K562 (cell line): ENCODE data around the gene JAM2. TPM values are rescaled to one million over a fixed set of nuclear protein-coding genes. Genes with fewer than 3 reads are reported as not detected.

Experiments used
- ADNP ChIP-seq: fragments of 200-800 bp; sonication (Bioruptor generic); IDR thresholded peaks from 2 replicates; pipeline ENCODE4 v1.6.1; 2016; ENCODE audit warnings: missing genetic modification characterization, missing compliant biosample characterization
- FOSL1 ChIP-seq: fragments of 200-800 bp; sonication (Bioruptor generic); conservative IDR thresholded peaks from 2 replicates; pipeline ENCODE4 v1.6.1; 2016; ENCODE audit warnings: missing genetic modification characterization, missing compliant biosample characterization
- HNRNPK ChIP-seq: fragments of 200-400 bp; formaldehyde crosslinking; IDR thresholded peaks from one replicate; pipeline ENCODE4 v1.6.1; 2018; ENCODE audit warnings: mild to moderate bottlenecking, low read depth, low read length; ENCODE audit not compliant: poor library complexity, severe bottlenecking
- JUND ChIP-seq, 2 experiments: IDR thresholded peaks; 2 replicates in 1 of 2; 3 replicates in 1 of 2; pipeline ENCODE4 v1.6.1; 2011; ENCODE audit warnings: borderline replicate concordance in 2 of 2, low read depth in 2 of 2, low read length in 2 of 2, improper control_type of control experiment in 1 of 2, missing biosample characterization in 1 of 2, missing genetic modification characterization in 1 of 2, missing genetic modification reagents in 1 of 2
- NELFE ChIP-seq: IDR thresholded peaks from 2 replicates; pipeline ENCODE4 v1.6.1; 2011; ENCODE audit warnings: mild to moderate bottlenecking; ENCODE audit not compliant: insufficient read depth, insufficient read length
- NR1H2 ChIP-seq: sonication (generic); formaldehyde crosslinking; IDR thresholded peaks from 2 replicates; pipeline ENCODE4 v1.4.0; 2020; ENCODE audit warnings: mild to moderate bottlenecking, missing genetic modification reagents
- TCFL5 ChIP-seq: fragments of 250-450 bp; sonication (Bioruptor Pico); conservative IDR thresholded peaks from 2 replicates; pipeline ENCODE4 v1.6.1; 2021; ENCODE audit warnings: mild to moderate bottlenecking, moderate library complexity, matching md5 sums
- polyA plus RNA-seq, 8 experiments: library from polyadenylated mRNA; depleted of rRNA in 4 of 8; stranded (reverse) in 5 of 8; unstranded in 3 of 8; fragments of >200 nt; fragmentation: Nextera tagmentation in 2 of 8; fragmentation: Illumina TruSeq in 1 of 8; extraction: Ambion mirVana in 2 of 8; extraction: Trizol in 1 of 8; gene quantifications; 2 replicates each; pipeline versions ENCODE4 v1.2.1 to v1.2.3, GENCODE V29; 2011 to 2014; ENCODE audit warnings: inconsistent platforms in 1 of 8, missing spikeins in 1 of 8
- total RNA-seq, 7 experiments: library from RNA; depleted of rRNA in 6 of 7; stranded (reverse); fragments of >200 nt in 6 of 7; fragmentation: Illumina TruSeq in 2 of 7; extraction: Trizol in 2 of 7; gene quantifications; 2 replicates each; pipeline versions ENCODE4 v1.2.1 to v1.2.3, GENCODE V29; 2011 to 2021; ENCODE audit warnings: low replicate concordance in 1 of 7
- TF ChIP-seq, protein P1 (sequence below): fragments of 250-450 bp; sonication (Bioruptor Pico); IDR thresholded peaks from 2 replicates; pipeline ENCODE4 v1.8.0; 2022; ENCODE audit warnings: moderate library complexity, mild to moderate bottlenecking, inconsistent platforms
- TF ChIP-seq, protein P2 (sequence below): sonication (generic); formaldehyde crosslinking; IDR thresholded peaks from 2 replicates; pipeline ENCODE4 v1.8.0; 2022; ENCODE audit warnings: mild to moderate bottlenecking, low read depth, missing genetic modification reagents
- TF ChIP-seq, protein P3 (sequence below): fragments of 450-650 bp; IDR thresholded peaks from 2 replicates; pipeline ENCODE4 v1.6.1; 2017; ENCODE audit warnings: antibody characterized with exemption, mild to moderate bottlenecking
- TF ChIP-seq, protein P4 (sequence below): sonication (generic); formaldehyde crosslinking; IDR thresholded peaks from 2 replicates; pipeline ENCODE4 v1.8.1; 2023; ENCODE audit warnings: mild to moderate bottlenecking, missing genetic modification reagents
- TF ChIP-seq, protein P5 (sequence below): fragments of 200-800 bp; sonication (Bioruptor generic); IDR thresholded peaks from 2 replicates; pipeline ENCODE4 v1.6.1; 2017; ENCODE audit warnings: missing genetic modification characterization, missing compliant biosample characterization

The JAM2 gene
- total and polyA plus RNA-seq, 9 of the 15 experiments (the other 6 are each of a cell fraction or from before 2014, with no cell fraction given), result 0.03 to 0.08 (median 0.07) TPM; not detected in 6

DNA sequence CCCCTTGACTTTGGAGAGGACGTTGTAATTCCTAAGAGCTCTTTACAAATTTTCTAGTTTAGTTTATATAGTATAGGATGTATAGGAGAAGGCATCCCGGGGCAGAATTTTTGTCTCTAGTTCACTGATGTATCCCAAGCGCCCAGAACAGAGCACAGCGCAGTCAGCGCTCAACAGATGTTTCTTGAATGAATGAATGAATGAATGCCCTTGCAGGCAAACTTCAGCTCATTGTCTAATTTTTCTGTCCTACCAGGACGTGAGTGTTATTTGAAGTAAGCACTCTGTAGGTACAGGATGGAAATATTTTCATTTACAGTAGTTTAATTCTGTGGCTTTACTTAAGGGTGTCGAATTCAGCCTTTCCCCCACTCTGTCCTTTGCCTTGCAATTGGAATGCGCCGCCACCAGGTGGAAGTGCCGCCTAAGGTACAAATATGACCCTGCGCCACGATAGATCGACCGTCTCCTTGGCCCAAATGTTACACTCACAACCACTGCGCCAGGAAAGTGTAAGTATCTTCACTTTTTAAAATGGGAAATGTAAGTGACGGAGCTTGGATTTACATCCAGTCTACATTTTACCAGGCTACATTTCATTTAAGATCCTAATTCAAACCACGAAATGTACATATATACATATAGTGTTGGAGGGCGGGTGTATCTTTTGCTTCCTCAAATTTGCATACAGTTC lies 30.9 kb upstream of the JAM2 start (continued):
- TF ChIP-seq, protein P1, sequence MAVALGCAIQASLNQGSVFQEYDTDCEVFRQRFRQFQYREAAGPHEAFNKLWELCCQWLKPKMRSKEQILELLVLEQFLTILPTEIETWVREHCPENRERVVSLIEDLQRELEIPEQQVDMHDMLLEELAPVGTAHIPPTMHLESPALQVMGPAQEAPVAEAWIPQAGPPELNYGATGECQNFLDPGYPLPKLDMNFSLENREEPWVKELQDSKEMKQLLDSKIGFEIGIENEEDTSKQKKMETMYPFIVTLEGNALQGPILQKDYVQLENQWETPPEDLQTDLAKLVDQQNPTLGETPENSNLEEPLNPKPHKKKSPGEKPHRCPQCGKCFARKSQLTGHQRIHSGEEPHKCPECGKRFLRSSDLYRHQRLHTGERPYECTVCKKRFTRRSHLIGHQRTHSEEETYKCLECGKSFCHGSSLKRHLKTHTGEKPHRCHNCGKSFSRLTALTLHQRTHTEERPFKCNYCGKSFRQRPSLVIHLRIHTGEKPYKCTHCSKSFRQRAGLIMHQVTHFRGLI (CRISPR knock-in tag), result no peak
- TF ChIP-seq, protein P2, sequence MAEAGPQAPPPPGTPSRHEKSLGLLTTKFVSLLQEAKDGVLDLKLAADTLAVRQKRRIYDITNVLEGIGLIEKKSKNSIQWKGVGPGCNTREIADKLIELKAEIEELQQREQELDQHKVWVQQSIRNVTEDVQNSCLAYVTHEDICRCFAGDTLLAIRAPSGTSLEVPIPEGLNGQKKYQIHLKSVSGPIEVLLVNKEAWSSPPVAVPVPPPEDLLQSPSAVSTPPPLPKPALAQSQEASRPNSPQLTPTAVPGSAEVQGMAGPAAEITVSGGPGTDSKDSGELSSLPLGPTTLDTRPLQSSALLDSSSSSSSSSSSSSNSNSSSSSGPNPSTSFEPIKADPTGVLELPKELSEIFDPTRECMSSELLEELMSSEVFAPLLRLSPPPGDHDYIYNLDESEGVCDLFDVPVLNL (CRISPR knock-in tag), result no peak
- TF ChIP-seq JUND (IDR thresholded peaks at IDR 0.05; ENCODE audit: borderline replicate concordance, low read depth, low read length) (0 out of 2 replicates have a peak, but pooled peaks have one; percentile 26), JUND (tag; IDR thresholded peaks at IDR 0.05; ENCODE audit: borderline replicate concordance, low read depth, low read length) (no peak; the same call in 2 of the 3 replicates), FOSL1 (tag) (no peak), NR1H2 (no peak), TCFL5 (CRISPR knock-in tag) (no peak), ADNP (0 out of 2 replicates have a peak, but pooled peaks have one; percentile 1), NELFE (no peak), HNRNPK (no peak)
- TF ChIP-seq, protein P3, sequence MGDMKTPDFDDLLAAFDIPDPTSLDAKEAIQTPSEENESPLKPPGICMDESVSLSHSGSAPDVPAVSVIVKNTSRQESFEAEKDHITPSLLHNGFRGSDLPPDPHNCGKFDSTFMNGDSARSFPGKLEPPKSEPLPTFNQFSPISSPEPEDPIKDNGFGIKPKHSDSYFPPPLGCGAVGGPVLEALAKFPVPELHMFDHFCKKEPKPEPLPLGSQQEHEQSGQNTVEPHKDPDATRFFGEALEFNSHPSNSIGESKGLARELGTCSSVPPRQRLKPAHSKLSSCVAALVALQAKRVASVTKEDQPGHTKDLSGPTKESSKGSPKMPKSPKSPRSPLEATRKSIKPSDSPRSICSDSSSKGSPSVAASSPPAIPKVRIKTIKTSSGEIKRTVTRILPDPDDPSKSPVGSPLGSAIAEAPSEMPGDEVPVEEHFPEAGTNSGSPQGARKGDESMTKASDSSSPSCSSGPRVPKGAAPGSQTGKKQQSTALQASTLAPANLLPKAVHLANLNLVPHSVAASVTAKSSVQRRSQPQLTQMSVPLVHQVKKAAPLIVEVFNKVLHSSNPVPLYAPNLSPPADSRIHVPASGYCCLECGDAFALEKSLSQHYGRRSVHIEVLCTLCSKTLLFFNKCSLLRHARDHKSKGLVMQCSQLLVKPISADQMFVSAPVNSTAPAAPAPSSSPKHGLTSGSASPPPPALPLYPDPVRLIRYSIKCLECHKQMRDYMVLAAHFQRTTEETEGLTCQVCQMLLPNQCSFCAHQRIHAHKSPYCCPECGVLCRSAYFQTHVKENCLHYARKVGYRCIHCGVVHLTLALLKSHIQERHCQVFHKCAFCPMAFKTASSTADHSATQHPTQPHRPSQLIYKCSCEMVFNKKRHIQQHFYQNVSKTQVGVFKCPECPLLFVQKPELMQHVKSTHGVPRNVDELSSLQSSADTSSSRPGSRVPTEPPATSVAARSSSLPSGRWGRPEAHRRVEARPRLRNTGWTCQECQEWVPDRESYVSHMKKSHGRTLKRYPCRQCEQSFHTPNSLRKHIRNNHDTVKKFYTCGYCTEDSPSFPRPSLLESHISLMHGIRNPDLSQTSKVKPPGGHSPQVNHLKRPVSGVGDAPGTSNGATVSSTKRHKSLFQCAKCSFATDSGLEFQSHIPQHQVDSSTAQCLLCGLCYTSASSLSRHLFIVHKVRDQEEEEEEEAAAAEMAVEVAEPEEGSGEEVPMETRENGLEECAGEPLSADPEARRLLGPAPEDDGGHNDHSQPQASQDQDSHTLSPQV, result no peak
- TF ChIP-seq, protein P4, sequence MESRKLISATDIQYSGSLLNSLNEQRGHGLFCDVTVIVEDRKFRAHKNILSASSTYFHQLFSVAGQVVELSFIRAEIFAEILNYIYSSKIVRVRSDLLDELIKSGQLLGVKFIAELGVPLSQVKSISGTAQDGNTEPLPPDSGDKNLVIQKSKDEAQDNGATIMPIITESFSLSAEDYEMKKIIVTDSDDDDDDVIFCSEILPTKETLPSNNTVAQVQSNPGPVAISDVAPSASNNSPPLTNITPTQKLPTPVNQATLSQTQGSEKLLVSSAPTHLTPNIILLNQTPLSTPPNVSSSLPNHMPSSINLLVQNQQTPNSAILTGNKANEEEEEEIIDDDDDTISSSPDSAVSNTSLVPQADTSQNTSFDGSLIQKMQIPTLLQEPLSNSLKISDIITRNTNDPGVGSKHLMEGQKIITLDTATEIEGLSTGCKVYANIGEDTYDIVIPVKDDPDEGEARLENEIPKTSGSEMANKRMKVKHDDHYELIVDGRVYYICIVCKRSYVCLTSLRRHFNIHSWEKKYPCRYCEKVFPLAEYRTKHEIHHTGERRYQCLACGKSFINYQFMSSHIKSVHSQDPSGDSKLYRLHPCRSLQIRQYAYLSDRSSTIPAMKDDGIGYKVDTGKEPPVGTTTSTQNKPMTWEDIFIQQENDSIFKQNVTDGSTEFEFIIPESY (CRISPR knock-in tag), result 0 out of 2 replicates have a peak, but pooled peaks have one; percentile 18
- TF ChIP-seq, protein P5, sequence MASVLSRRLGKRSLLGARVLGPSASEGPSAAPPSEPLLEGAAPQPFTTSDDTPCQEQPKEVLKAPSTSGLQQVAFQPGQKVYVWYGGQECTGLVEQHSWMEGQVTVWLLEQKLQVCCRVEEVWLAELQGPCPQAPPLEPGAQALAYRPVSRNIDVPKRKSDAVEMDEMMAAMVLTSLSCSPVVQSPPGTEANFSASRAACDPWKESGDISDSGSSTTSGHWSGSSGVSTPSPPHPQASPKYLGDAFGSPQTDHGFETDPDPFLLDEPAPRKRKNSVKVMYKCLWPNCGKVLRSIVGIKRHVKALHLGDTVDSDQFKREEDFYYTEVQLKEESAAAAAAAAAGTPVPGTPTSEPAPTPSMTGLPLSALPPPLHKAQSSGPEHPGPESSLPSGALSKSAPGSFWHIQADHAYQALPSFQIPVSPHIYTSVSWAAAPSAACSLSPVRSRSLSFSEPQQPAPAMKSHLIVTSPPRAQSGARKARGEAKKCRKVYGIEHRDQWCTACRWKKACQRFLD (CRISPR knock-in tag), result no peak
